Adipocyte (in vitro differentiated cells): Measurements from ENCODE around the gene CHP2.
"Not testable (repeated sequence)": the region's sequence is repeated elsewhere in the genome, so short reads cannot be mapped to it uniquely, and the experiment has no call there.

ENCODE experiments used
- DNase-seq: peaks from one replicate; pipeline ENCODE4 v3.0.0-alpha.2; 2015; ENCODE audit warnings: low read depth
- H3K27me3 ChIP-seq: replicated peaks from 2 replicates; pipeline ENCODE4 v1.7.0; 2013; ENCODE audit warnings: mild to moderate bottlenecking, low read length, moderate library complexity; ENCODE audit not compliant: control insufficient read depth, insufficient read depth
- H3K36me3 ChIP-seq: 2 replicates; pipeline ENCODE4 v1.7.0; 2013; ENCODE audit warnings: low read length, mild to moderate bottlenecking, moderate library complexity; ENCODE audit not compliant: control insufficient read depth, insufficient read depth, severe bottlenecking
- H3K4me1 ChIP-seq: 2 replicates; pipeline ENCODE4 v1.7.0; 2013; ENCODE audit warnings: mild to moderate bottlenecking, low read length, moderate library complexity; ENCODE audit not compliant: control insufficient read depth, insufficient read depth
- H3K4me3 ChIP-seq: 2 replicates; pipeline ENCODE4 v1.7.0; 2013; ENCODE audit warnings: mild to moderate bottlenecking, low read length, moderate library complexity
- H3K9ac ChIP-seq: 2 replicates; pipeline ENCODE4 v1.7.0; 2013; ENCODE audit warnings: mild to moderate bottlenecking, low read length, moderate library complexity
- H3K9me3 ChIP-seq: 2 replicates; pipeline ENCODE4 v1.7.0; 2013; ENCODE audit warnings: mild to moderate bottlenecking, low read length, moderate library complexity; ENCODE audit not compliant: control insufficient read depth

Gene CHP2

DNA sequence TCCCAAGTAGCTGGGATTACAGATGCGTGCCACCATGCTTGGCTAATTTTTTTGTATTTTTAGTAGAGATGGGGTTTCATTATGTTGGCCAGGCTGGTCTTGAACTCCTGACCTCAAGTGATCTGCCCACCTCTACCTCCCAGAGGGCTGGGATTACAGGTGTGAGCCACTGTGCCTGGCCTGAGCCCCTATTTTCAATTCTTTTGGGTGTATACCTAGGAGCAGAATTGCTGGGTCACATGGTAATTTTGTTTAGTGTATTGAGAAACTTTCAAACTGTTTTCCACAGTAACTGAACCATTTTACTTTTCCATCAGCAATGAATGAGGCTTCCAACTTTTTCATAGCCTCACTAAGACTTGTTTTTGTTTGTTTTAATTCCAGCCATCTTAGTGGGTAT is 3.8 kb upstream of the CHP2 start:
- not testable (repeated sequence) for H3K36me3 ChIP-seq, H3K9ac ChIP-seq, H3K9me3 ChIP-seq, H3K4me3 ChIP-seq, H3K4me1 ChIP-seq, DNase-seq
- H3K27me3 ChIP-seq: peaks cover 33% of the 10 kb centered on the region

DNA sequence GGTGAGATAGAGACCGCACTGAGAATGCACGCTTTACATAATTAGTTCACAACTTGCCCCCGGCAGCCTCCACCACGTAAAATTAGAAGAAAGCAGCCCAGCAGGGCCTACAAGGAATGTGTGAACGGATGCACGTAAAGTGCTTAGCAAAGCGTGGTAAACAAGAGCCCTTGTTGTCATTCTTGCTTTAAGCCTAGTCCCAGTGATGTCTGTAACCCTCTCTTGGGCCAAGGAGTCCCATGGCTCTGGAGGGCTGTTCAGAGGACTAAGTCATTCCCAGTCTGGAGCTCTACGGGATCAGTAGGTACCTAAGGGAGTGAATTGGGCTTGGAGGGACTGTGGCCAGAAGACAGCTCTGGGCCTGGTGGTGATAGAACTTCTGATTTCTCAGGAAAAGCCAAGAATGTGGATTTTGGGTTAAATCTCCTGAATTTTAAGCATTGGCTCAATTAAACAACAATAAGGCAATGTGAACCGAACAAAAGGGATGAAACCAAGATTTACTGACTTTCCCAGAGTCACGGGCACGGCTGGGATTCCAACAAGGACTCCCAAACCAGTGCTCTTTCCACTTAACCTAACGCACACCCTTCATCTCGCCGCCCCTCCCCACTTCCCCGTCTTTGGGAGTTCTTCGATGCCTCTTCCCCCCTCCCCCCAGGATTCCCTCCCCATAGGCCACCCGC is 775 bp upstream of the CHP2 start:
- H3K4me3 ChIP-seq: no peak overlapping the region
- H3K36me3 ChIP-seq: no peaks in the 10 kb centered on the region
- no peak overlapping the region for H3K9ac ChIP-seq
- peaks cover 47% of the 10 kb centered on the region for H3K27me3 ChIP-seq
- H3K9me3 ChIP-seq: peaks cover 4% of the 10 kb centered on the region
- no peak for DNase-seq
- H3K4me1 ChIP-seq: peaks cover 5% of the 10 kb centered on the region

DNA sequence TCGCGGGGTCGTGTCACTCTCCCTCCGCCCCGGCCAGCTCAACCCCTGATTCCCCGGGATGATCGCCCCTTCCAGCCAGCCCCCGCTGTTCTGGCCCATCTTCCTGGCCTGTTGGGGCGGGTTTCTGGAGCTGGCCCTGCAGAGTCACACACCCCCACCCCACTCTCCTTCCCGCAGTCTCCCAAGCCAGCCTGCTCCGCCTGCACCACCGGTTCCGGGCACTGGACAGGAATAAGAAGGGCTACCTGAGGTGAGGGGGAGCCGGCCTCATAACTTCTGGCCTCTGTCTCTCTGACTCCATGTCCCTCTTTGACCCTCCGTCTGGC is 621 bp downstream of the CHP2 start:
- DNase-seq: no peak
- peaks cover 5% of the 10 kb centered on the region for H3K4me1 ChIP-seq
- H3K9ac ChIP-seq: no peak overlapping the region
- no peak overlapping the region for H3K4me3 ChIP-seq
- H3K27me3 ChIP-seq: peaks cover 47% of the 10 kb centered on the region
- H3K36me3 ChIP-seq: no peaks in the 10 kb centered on the region
- peaks cover 4% of the 10 kb centered on the region for H3K9me3 ChIP-seq

- peaks cover 5% of the 10 kb centered on the region for H3K4me1 ChIP-seq
- no peak for DNase-seq
- no peak overlapping the region for H3K9ac ChIP-seq
- H3K9me3 ChIP-seq: no peaks in the 10 kb centered on the region
- no peak overlapping the region for H3K4me3 ChIP-seq
- H3K36me3 ChIP-seq: no peaks in the 10 kb centered on the region
- H3K27me3 ChIP-seq: peaks cover 45% of the 10 kb centered on the region
Observed at GRCh38 chr16:23757116-23757515, 2.3 kb downstream of the CHP2 start.

DNA sequence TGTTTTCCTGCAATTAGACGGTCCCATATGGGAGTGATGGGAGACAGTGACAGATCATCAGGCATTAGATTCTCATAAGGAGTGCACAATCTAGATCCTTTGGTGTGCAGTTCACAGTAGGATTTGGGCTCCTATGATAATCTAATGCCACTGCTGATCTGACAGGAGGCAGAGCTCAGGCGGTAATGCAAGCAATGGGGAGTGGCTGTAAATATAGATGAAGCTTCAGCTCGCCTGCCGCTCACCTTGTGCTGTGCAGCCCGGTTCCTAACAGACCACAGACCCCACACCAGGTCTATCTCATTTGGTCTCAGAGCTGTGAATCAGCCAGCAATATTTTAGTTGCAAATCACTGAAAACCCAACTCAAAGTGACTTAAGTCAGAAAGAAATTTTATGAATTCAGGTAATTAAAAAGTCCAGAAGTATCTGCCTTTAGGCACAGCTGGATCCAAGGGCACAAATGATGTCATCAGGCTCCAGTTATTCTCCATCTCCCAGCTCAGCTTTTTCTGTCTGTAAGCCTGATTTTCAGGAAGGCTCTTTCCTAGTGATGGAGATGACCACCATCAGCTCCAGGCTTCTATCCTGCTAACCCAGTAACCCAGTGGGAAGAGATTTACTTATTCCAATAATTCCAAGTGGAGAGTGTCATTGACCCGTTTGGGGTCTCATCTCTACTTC is 3.3 kb downstream of the CHP2 start:
- Histone ChIP-seq H3K9me3 (no peaks in the 10 kb centered on the region), H3K4me1 (peaks cover 5% of the 10 kb centered on the region), H3K36me3 (no peaks in the 10 kb centered on the region), H3K9ac (no peak overlapping the region), H3K27me3 (peaks cover 45% of the 10 kb centered on the region), H3K4me3 (no peak overlapping the region)
- DNase-seq: no peak

GRCh38 chr16:23765933-23766332 is 11.1 kb downstream of the CHP2 start:
- no peaks in the 10 kb centered on the region for H3K4me1 ChIP-seq
- H3K4me3 ChIP-seq: no peak overlapping the region
- H3K27me3 ChIP-seq: peaks cover 5% of the 10 kb centered on the region
- no peaks in the 10 kb centered on the region for H3K36me3 ChIP-seq
- no peaks in the 10 kb centered on the region for H3K9me3 ChIP-seq
- H3K9ac ChIP-seq: no peak overlapping the region
- no peak for DNase-seq

DNA sequence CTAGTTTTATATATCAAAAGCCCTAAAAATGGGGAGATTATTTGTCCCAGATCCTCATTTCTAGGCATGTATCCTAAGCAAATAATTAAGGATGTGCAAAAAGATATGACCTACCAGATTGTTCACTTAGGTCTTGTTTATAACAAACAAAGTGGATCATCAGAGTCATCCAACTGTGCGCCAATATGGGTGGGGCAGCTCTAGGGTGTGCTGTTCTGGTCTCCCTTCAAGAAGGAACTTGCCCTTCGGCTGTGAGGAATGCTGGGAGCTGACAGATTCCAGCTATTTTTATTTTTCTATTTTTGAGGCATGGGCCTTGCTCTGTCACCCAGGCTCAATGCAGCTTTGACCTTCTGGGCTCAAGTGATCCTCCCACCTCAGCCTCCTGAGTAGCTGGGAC is 13.8 kb downstream of the CHP2 start:
- no peaks in the 10 kb centered on the region for H3K4me1 ChIP-seq
- H3K27me3 ChIP-seq: peaks cover under 1% of the 10 kb centered on the region
- H3K9me3 ChIP-seq: no peaks in the 10 kb centered on the region
- no peak overlapping the region for H3K9ac ChIP-seq
- H3K4me3 ChIP-seq: no peak overlapping the region
- H3K36me3 ChIP-seq: no peaks in the 10 kb centered on the region
- DNase-seq: no peak

DNA sequence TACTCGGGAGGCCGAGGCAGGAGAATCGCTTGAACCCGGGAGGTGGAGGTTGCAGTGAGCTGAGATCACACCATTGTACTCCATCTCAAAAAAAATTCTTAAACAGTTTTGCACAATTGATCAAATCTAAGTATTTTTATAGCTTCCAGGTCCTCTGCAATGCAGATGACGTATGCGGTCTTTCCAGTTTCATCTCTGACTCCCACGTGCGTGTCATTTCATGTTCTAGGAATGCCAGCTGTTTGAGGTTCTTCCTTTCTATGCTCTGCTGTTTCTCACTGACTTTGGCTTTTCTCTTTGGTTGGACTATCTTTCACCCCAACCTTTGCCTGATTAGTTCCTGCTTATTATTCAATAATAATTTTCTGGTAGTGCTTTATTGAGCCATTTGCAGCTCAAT is 16.2 kb downstream of the CHP2 start:
- no peak overlapping the region for H3K4me3 ChIP-seq
- no peak for DNase-seq

DNA sequence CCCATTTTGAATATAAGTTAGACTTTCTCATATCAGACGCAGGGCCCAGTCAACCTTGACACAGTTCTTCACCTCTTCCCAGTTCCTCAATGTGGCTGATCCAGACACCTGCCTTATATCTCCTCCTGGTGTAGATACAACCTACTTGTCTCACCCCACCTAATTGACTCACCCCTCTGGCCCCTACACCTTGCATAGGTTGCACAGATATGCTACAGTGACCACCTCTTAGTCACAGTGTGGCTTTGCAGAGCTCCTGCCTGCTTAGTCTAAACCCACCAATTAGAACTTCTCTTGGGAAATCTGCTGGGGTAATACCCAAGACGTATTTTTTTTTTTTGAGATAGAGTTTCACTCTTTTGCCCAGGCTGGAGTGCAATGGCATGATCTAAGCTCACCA is 16.8 kb downstream of the CHP2 start:
- DNase-seq: no peak
- H3K27me3 ChIP-seq: no peaks in the 10 kb centered on the region
- H3K4me1 ChIP-seq: no peaks in the 10 kb centered on the region
- H3K4me3 ChIP-seq: no peak overlapping the region
- no peak overlapping the region for H3K9ac ChIP-seq
- H3K9me3 ChIP-seq: no peaks in the 10 kb centered on the region
- no peaks in the 10 kb centered on the region for H3K36me3 ChIP-seq

More for the DNA sequence above, 16.2 kb downstream of the CHP2 start:
- Histone ChIP-seq H3K9ac (no peak overlapping the region), H3K9me3 (no peaks in the 10 kb centered on the region), H3K4me1 (no peaks in the 10 kb centered on the region), H3K27me3 (no peaks in the 10 kb centered on the region), H3K36me3 (no peaks in the 10 kb centered on the region)

GRCh38 chr16:23773339-23773738 is 18.5 kb downstream of the CHP2 start:
- DNase-seq: no peak
- Histone ChIP-seq H3K9me3 (no peaks in the 10 kb centered on the region), H3K9ac (no peak overlapping the region), H3K27me3 (no peaks in the 10 kb centered on the region), H3K4me3 (no peak overlapping the region), H3K36me3 (no peaks in the 10 kb centered on the region), H3K4me1 (no peaks in the 10 kb centered on the region)

DNA sequence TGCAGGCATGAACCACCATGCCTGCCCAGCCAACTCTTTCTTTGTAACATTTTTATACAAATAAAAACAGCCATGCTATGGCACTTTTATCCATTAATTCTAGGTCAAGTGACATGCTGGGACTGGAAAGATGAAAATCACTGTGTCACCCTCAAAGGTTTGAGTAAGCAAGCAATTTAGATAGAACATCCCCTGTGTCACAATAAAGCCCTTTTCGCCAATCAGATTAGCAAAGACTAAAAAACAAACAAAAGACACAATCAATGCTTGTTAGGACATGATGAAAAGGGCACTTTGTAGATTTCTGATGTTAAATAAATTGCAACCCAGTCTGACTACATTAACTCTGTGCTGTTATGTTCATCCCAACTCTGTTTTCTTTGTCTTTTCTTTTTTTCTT is 26.4 kb downstream of the CHP2 start:
- no peaks in the 10 kb centered on the region for H3K4me1 ChIP-seq
- H3K9me3 ChIP-seq: peaks cover 4% of the 10 kb centered on the region

More for the DNA sequence above, 26.4 kb downstream of the CHP2 start:
- Histone ChIP-seq H3K4me3 (no peak overlapping the region), H3K9ac (no peak overlapping the region), H3K36me3 (no peaks in the 10 kb centered on the region), H3K27me3 (peaks cover 4% of the 10 kb centered on the region)
- no peak for DNase-seq
